ENCODE results near the gene FAM53A.
"Not testable (repeated sequence)": the region's sequence is repeated elsewhere in the genome, so short reads cannot be mapped to it uniquely, and the experiment has no call there.

FAM53A gene

GRCh38 chr4:1676605-1677525 is 7.2 kb downstream of the FAM53A start:
- POLR2A ChIA-PET: no interaction called here
- CTCF ChIA-PET: no interaction called here
- DNase-seq (ENCODE audit: extremely low spot score): no peak
- no peak for TF ChIP-seq PKNOX1 (IDR thresholded peaks at IDR 0.05)
- no peak for TF ChIP-seq ARNT (IDR thresholded peaks at IDR 0.05)
- no peak for TF ChIP-seq FOXK2 (IDR thresholded peaks at IDR 0.05)
- no peak for TF ChIP-seq ZNF384 (IDR thresholded peaks at IDR 0.05)
- TF ChIP-seq ELF4 (IDR thresholded peaks at IDR 0.05): no peak
- TF ChIP-seq TARDBP (IDR thresholded peaks at IDR 0.05): no peak
- TF ChIP-seq SUZ12 (IDR thresholded peaks at IDR 0.05): no peak
- TF ChIP-seq CTBP1 (IDR thresholded peaks at IDR 0.05; ENCODE audit: borderline replicate concordance): no peak
- no peak for TF ChIP-seq SP1 (IDR thresholded peaks at IDR 0.05)
- no peak for TF ChIP-seq L3MBTL2 (conservative IDR thresholded peaks at IDR 0.05)
- no peak for TF ChIP-seq NFRKB (IDR thresholded peaks at IDR 0.05)
- TF ChIP-seq BHLHE40 (IDR thresholded peaks at IDR 0.05; ENCODE audit: borderline replicate concordance): no peak
- no peak for TF ChIP-seq FOXM1 (IDR thresholded peaks at IDR 0.05; ENCODE audit: borderline replicate concordance)
- TF ChIP-seq LEF1 (IDR thresholded peaks at IDR 0.05; ENCODE audit: borderline replicate concordance): no peak
- TF ChIP-seq HDGF (IDR thresholded peaks at IDR 0.05; ENCODE audit: borderline replicate concordance): no peak
- no peak for TF ChIP-seq FOXA1 (IDR thresholded peaks at IDR 0.05)

GRCh38 chr4:1675802-1676137 is 8.3 kb downstream of the FAM53A start:
- ChIA-PET POLR2A (no interaction called here), CTCF (interaction anchor here (1.0 kb wide), 1 partner anchor 18 kb away, joined by 3 read pairs; no protein-coding TSS in a partner anchor)
- no peak for DNase-seq (ENCODE audit: extremely low spot score)
- TF ChIP-seq L3MBTL2 (conservative IDR thresholded peaks at IDR 0.05): no peak
- no peak for TF ChIP-seq HDGF (IDR thresholded peaks at IDR 0.05; ENCODE audit: borderline replicate concordance)
- no peak for TF ChIP-seq PKNOX1 (IDR thresholded peaks at IDR 0.05)
- no peak for TF ChIP-seq FOXM1 (IDR thresholded peaks at IDR 0.05; ENCODE audit: borderline replicate concordance)
- no peak for TF ChIP-seq NFRKB (IDR thresholded peaks at IDR 0.05)
- TF ChIP-seq FOXA1 (IDR thresholded peaks at IDR 0.05): no peak
- no peak for TF ChIP-seq ELF4 (IDR thresholded peaks at IDR 0.05)
- no peak for TF ChIP-seq ZNF384 (IDR thresholded peaks at IDR 0.05)
- TF ChIP-seq FOXK2 (IDR thresholded peaks at IDR 0.05): no peak
- TF ChIP-seq SP1 (IDR thresholded peaks at IDR 0.05): no peak
- no peak for TF ChIP-seq BHLHE40 (IDR thresholded peaks at IDR 0.05; ENCODE audit: borderline replicate concordance)
- TF ChIP-seq SUZ12 (IDR thresholded peaks at IDR 0.05): no peak

GRCh38 chr4:1675136-1675801 is 8.8 kb downstream of the FAM53A start:
- POLR2A ChIA-PET: no interaction called here
- TF ChIP-seq SUZ12 (IDR thresholded peaks at IDR 0.05): no peak
- TF ChIP-seq SP1 (IDR thresholded peaks at IDR 0.05): no peak
- no peak for TF ChIP-seq FOXK2 (IDR thresholded peaks at IDR 0.05)
- no peak for TF ChIP-seq L3MBTL2 (conservative IDR thresholded peaks at IDR 0.05)
- TF ChIP-seq LEF1 (IDR thresholded peaks at IDR 0.05; ENCODE audit: borderline replicate concordance): no peak
- no peak for TF ChIP-seq FOXA1 (IDR thresholded peaks at IDR 0.05)
- TF ChIP-seq ZNF384 (IDR thresholded peaks at IDR 0.05): no peak
- TF ChIP-seq TARDBP (IDR thresholded peaks at IDR 0.05): no peak
- no peak for TF ChIP-seq BHLHE40 (IDR thresholded peaks at IDR 0.05; ENCODE audit: borderline replicate concordance)
- no peak for TF ChIP-seq FOXM1 (IDR thresholded peaks at IDR 0.05; ENCODE audit: borderline replicate concordance)
- TF ChIP-seq NFRKB (IDR thresholded peaks at IDR 0.05): no peak
- DNase-seq (ENCODE audit: extremely low spot score): no peak
- CTCF ChIA-PET: interaction anchor here (1.0 kb wide), 1 partner anchor 18 kb away, joined by 3 read pairs; no protein-coding TSS in a partner anchor

GRCh38 chr4:1674682-1675081 is 9.4 kb downstream of the FAM53A start:
- DNase-seq (ENCODE audit: extremely low spot score): no peak
- TF ChIP-seq PKNOX1 (IDR thresholded peaks at IDR 0.05): peak; percentile 39; the same call in 1 of the 2 replicates
- no peak for TF ChIP-seq HDGF (IDR thresholded peaks at IDR 0.05; ENCODE audit: borderline replicate concordance)
- POLR2A ChIA-PET: no interaction called here
- CTCF ChIA-PET: interaction anchor here (1.0 kb wide), 1 partner anchor 19 kb away, joined by 3 read pairs; no protein-coding TSS in a partner anchor

- TF ChIP-seq ARNT (IDR thresholded peaks at IDR 0.05) (no peak), FOXM1 (IDR thresholded peaks at IDR 0.05; ENCODE audit: borderline replicate concordance) (no peak), SP1 (IDR thresholded peaks at IDR 0.05) (no peak), TARDBP (IDR thresholded peaks at IDR 0.05) (no peak), NFRKB (IDR thresholded peaks at IDR 0.05) (no peak)
- DNase-seq (ENCODE audit: extremely low spot score): no peak
- ChIA-PET POLR2A (no interaction called here), CTCF (no interaction called here)
These were observed 10.4 kb downstream of the FAM53A start for GRCh38 chr4:1673671-1674070.

- ChIA-PET CTCF (interaction anchor here (1.1 kb wide), 1 partner anchor 22 kb away, joined by 3 read pairs; no protein-coding TSS in a partner anchor), POLR2A (interaction anchor here (2.1 kb wide), 1 partner anchor 13 kb away, joined by 5 read pairs; the partner anchor contains the start of gene FAM53A)
- not testable (repeated sequence) for DNase-seq (ENCODE audit: extremely low spot score)
These were observed 13.1 kb downstream of the FAM53A start for GRCh38 chr4:1671011-1671410.
